ENCODE measurements around the gene RASD2.
"Not testable (repeated sequence)": the region's sequence is repeated elsewhere in the genome, so short reads cannot be mapped to it uniquely, and the experiment has no call there.

The RASD2 gene, protein sequence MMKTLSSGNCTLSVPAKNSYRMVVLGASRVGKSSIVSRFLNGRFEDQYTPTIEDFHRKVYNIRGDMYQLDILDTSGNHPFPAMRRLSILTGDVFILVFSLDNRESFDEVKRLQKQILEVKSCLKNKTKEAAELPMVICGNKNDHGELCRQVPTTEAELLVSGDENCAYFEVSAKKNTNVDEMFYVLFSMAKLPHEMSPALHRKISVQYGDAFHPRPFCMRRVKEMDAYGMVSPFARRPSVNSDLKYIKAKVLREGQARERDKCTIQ

DNA sequence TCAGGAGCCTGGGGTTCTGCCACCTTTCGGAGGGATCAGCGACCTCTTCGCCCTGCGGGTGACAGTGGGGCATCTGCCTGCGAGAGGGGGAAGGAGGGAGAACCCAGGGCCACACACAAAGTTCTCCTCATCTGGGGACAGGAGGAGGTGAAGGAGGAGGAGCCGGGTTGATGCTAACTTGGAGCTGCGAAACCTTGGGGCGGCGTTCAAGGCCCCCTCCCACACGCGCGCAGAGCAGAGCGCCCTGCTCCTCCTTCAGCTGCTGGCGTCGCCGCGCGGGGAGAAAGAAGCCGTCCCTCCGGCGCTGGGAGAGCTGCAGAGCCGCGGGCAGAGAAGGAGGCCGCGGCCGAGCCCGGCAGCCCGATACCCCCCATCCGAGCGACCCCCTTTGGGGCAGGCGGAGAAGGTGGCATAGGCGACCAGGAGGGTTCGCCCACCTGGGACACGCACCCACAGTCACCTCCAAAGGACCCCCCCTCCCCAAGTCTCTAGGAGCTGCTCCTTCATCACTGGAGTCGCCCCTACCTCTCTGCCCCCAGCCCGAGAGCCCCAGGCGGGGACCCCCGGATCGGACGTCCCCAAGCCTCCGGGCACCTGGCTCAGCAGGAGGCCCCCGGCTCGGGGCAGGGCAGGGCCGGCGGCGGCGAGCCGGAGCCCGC lies at the start of gene RASD2:
Gene RASD2 (plus strand): TSS at position 237 of the 659 bp plus-strand sequence. CDS start 5,979 bp downstream, outside the sequence.
- H3K4me3 ChIP-seq (ENCODE audit: low read depth, low read length): peak within 1 kb of the TSS; percentile 61
- TF ChIP-seq, protein P1, sequence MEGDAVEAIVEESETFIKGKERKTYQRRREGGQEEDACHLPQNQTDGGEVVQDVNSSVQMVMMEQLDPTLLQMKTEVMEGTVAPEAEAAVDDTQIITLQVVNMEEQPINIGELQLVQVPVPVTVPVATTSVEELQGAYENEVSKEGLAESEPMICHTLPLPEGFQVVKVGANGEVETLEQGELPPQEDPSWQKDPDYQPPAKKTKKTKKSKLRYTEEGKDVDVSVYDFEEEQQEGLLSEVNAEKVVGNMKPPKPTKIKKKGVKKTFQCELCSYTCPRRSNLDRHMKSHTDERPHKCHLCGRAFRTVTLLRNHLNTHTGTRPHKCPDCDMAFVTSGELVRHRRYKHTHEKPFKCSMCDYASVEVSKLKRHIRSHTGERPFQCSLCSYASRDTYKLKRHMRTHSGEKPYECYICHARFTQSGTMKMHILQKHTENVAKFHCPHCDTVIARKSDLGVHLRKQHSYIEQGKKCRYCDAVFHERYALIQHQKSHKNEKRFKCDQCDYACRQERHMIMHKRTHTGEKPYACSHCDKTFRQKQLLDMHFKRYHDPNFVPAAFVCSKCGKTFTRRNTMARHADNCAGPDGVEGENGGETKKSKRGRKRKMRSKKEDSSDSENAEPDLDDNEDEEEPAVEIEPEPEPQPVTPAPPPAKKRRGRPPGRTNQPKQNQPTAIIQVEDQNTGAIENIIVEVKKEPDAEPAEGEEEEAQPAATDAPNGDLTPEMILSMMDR (IDR thresholded peaks at IDR 0.05; ENCODE audit: low read depth, low read length): no peak

DNA sequence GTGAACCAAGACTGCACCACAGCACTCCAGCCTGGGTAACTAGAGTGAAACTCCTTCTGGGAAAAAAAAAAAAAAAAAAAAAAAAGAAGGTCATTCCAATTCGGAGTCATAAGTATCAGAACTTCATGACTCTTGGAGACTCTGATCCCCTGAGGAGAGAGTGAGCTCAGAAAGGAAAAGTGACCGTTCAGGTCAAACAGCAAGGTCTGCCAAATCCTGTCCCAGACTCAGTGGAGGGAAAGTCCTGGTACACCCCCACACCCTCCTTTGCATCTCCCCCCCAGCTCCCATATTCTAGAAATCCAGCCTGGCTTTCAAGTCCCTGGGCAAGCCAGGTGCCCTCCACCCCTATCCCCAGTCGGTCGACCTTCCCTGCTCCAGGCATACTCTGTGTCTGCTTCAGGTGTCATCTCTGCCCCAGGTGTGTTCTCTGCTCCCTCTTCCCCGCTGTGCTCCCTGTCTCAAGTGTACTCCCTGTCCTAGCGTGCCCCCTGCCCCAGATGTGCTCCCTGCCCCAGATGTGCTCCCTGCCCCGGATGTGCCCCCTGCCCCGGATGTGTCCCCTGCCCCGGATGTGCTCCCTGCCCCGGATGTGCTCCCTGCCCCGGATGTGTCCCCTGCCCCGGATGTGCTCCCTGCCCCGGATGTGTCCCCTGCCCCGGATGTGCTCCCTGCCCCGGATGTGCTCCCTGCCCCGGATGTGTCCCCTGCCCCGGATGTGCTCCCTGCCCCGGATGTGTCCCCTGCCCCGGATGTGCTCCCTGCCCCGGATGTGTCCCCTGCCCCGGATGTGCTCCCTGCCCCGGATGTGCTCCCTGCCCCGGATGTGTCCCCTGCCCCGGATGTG lies 49.3 kb upstream of the RASD2 start:
- not testable (repeated sequence) for H3K4me3 ChIP-seq (ENCODE audit: low read depth, low read length)

DNA sequence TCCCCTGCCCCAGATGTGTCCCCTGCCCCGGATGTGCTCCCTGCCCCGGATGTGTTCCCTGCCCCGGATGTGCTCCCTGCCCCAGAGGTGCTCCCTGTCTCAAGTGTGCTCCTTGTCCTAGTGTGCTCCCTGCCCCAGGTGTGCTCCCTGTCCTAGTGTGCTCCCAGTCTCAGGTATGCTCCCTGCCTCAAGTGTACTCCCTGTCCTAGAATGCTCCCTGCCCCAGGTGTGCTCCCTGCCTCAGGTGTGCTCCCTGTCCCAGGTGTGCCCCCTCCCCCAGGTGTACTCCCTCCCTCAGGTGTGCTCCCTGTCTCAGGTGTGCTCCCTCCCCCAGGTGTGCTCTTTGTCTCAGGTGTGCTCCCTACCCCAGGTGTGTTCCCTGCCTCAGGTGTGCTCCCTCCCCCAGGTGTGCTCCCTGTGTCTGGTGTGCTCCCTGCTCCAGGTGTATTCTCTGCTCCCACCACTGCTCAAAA lies 48.7 kb upstream of the RASD2 start:
- no peak overlapping the region for H3K4me3 ChIP-seq (ENCODE audit: low read depth, low read length)
- TF ChIP-seq, protein P1 (IDR thresholded peaks at IDR 0.05; ENCODE audit: low read depth, low read length): no peak

DNA sequence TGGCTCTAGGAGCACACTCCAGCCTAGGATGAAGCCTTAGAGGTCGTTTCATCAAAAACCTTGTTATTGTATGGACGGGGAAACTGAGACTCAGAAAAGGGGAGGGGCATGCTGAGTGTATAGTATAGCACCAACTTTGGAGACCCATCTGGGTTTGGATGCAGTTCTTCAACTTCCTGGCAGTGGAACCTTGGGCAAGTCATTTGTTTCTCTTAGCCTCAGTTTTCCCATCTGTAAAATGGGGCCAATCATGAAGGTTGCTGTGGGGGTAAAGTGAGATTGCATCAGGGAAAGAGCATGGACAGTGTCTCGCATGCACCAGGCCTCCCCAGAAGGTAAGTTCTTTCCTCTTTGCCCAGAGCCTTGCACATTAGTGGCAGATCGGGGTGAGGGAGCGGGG lies 47.6 kb upstream of the RASD2 start:
- TF ChIP-seq, protein P1 (IDR thresholded peaks at IDR 0.05; ENCODE audit: low read depth, low read length): no peak

DNA sequence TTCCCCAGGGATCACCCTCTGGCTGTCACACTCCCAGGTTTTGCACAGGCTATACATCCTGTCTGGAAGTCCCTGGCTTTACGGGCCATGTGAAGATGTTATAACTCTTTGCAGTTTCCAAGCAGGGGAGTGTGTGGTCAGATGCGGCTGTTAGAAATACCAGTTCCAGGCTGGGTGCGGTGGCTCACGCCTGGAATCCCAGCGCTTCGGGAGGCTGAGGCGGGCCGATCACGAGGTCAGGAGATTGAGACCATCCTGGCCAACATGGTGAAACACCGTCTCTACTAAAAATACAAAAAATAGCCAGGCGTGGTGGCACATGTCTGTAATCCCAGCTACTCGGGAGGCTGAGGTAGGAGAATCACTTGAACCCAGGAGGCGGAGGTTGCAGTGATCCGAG lies 44.9 kb upstream of the RASD2 start:
- H3K4me3 ChIP-seq (ENCODE audit: low read depth, low read length): not testable (repeated sequence)

More for the DNA sequence above, 47.6 kb upstream of the RASD2 start:
- H3K4me3 ChIP-seq (ENCODE audit: low read depth, low read length): no peak overlapping the region

DNA sequence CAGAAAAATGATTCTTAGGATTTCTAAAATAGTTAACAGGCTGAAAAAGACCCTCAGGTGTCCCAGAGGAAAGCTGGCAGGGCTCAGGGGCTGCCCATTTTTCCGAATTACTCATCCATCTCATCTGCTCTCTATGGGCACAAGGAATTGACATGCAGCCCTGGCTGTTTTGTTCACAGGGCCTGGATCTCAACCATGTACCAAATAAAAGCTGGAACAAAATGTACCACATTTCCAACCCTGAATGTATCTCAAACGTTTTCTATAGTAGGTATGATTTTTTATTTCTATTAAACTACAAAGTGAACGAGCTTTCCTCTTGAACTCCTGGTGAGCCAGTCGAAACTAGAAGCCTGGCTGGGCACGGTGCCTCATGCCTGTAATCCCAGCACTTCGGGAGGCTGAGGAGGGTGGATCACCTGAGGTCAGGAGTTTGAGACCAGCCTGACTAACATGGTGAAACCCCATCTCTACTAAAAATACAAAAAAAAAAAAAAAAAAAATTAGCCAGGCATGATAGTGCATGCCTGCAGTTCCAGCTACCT lies 43.8 kb upstream of the RASD2 start:
- no peak overlapping the region for H3K4me3 ChIP-seq (ENCODE audit: low read depth, low read length)
- TF ChIP-seq, protein P1 (IDR thresholded peaks at IDR 0.05; ENCODE audit: low read depth, low read length): no peak

DNA sequence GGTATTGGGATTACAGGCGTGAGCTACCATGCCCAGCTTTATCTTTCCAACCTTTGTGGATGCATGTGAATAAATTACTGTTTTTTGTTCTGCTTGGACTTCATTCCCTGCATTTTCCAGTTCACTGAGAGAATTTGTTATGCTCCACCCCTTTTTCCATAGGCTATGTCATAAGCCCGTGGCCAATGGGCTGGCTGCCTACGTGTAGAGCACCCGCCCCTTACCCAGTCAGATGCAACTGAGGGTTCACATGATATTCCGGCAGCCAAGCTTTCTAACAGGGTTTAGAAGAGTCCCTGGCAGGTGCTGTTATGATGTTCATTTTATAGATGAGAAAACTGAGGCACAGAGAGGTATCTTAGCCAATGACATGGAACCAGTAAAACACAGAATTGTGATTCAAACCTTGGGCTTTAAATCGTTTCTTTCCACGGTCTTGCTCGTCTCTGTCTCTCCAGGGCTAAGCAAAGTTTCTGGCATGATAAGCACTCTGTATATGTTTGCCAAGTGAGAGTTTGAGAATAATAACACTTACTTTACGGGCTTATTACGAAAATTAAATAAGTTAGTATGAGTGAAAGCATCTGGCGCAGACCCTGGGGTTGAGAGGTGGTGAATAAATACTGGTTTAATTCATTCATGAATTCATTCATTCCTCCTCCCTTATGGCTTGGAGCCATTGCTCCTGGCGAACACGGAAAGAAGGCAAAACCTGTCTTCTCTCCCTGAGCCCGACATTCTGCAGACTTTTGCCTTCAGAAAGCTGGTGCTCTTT lies 42.4 kb upstream of the RASD2 start:
- no peak overlapping the region for H3K4me3 ChIP-seq (ENCODE audit: low read depth, low read length)
- TF ChIP-seq, protein P1 (IDR thresholded peaks at IDR 0.05; ENCODE audit: low read depth, low read length): no peak

Measured in WI38 (cell line).